ENCODE results near the gene FAM174B.

- TF ChIP-seq POLR2A (IDR thresholded peaks at IDR 0.05) (no peak), CTCF (IDR thresholded peaks at IDR 0.05) (no peak)
These were observed 8.0 kb downstream of the FAM174B start for GRCh38 chr15:92647467-92648163.

Data from thyroid gland (tissue), 4 donors.